ENCODE results near the gene HNRNPA2B1. TPM values are rescaled to one million over a fixed set of nuclear protein-coding genes. Genes with fewer than 3 reads are reported as not detected.

HNRNPA2B1 gene
- polyA plus RNA-seq, 2 of the 4 experiments (the other 2 are of a cell fraction), result 1,070 to 2,251 TPM

DNA sequence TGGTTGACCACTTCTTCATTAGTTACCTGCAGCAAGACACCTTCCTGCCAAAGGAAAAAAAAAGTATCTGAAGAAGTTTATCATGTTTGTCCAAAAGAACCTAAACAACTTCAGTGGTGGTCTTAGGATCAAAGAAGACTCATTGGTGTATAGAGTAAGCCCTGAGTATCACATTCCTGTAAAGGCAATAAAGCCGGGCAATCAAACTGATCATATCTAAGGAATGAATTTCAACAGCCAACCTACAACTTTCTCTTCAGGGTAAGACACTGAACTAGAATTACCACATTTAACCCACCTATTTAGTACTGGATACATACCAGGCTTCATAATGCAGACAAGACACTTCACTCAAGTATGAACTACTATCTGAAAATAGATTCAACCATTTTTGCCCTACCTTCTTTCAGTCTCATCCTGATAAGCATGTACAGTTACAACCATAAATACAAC is 10.1 kb downstream of the HNRNPA2B1 start (continued):
- TF ChIP-seq NPAS2 (CRISPR knock-in tag; IDR thresholded peaks at IDR 0.05; ENCODE audit: borderline replicate concordance), result no peak
- TF ChIP-seq, protein P1, sequence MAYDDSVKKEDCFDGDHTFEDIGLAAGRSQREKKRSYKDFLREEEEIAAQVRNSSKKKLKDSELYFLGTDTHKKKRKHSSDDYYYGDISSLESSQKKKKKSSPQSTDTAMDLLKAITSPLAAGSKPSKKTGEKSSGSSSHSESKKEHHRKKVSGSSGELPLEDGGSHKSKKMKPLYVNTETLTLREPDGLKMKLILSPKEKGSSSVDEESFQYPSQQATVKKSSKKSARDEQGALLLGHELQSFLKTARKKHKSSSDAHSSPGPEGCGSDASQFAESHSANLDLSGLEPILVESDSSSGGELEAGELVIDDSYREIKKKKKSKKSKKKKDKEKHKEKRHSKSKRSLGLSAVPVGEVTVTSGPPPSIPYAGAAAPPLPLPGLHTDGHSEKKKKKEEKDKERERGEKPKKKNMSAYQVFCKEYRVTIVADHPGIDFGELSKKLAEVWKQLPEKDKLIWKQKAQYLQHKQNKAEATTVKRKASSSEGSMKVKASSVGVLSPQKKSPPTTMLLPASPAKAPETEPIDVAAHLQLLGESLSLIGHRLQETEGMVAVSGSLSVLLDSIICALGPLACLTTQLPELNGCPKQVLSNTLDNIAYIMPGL (CRISPR knock-in tag; IDR thresholded peaks at IDR 0.05; ENCODE audit: borderline replicate concordance), result no peak
- TF ChIP-seq ELK1 (IDR thresholded peaks at IDR 0.05; ENCODE audit: low read depth, low read length), result no peak
- TF ChIP-seq, protein P2, sequence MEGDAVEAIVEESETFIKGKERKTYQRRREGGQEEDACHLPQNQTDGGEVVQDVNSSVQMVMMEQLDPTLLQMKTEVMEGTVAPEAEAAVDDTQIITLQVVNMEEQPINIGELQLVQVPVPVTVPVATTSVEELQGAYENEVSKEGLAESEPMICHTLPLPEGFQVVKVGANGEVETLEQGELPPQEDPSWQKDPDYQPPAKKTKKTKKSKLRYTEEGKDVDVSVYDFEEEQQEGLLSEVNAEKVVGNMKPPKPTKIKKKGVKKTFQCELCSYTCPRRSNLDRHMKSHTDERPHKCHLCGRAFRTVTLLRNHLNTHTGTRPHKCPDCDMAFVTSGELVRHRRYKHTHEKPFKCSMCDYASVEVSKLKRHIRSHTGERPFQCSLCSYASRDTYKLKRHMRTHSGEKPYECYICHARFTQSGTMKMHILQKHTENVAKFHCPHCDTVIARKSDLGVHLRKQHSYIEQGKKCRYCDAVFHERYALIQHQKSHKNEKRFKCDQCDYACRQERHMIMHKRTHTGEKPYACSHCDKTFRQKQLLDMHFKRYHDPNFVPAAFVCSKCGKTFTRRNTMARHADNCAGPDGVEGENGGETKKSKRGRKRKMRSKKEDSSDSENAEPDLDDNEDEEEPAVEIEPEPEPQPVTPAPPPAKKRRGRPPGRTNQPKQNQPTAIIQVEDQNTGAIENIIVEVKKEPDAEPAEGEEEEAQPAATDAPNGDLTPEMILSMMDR (IDR thresholded peaks at IDR 0.05), result no peak
- TF ChIP-seq HOXA7 (CRISPR knock-in tag; IDR thresholded peaks at IDR 0.05), result peak; percentile 96
- TF ChIP-seq RFX5 (IDR thresholded peaks at IDR 0.05), result no peak
- TF ChIP-seq POLR2A (IDR thresholded peaks at IDR 0.05; ENCODE audit: low read length), result no peak
- TF ChIP-seq E2F6 (IDR thresholded peaks at IDR 0.05; ENCODE audit: borderline replicate concordance, low read depth), result no peak

- Histone ChIP-seq H3K4me2 (no peak overlapping the region), H3K4me3 (no peak overlapping the region), H3K4me1 (peaks cover 95% of the 10 kb centered on the region), H3K27ac (no peak overlapping the region), H3K9me3 (no peaks in the 10 kb centered on the region)
- WGBS (ENCODE audit: missing lambda C conversion rate), result 83% methylated on average over 3 of the region's 3 CpGs
- ATAC-seq (no peak), DNase-seq (ENCODE audit: low read depth in 1 of 2, low spot score in 1 of 2) (no peak), FAIRE-seq (no peak)
- POLR2A ChIA-PET, result interaction anchor here (1.4 to 3.8 kb wide), 3 partner anchors 9 to 11 kb away, joined by 3 to 42 read pairs (median 12); partner anchors contain the start of genes CBX3 and HNRNPA2B1
- CTCF ChIA-PET, result interaction anchor here (1.1 to 3.2 kb wide), 3 partner anchors 8 to 176 kb away, joined by 3 to 31 read pairs (median 5); no protein-coding TSS in a partner anchor
- no peak for TF ChIP-seq GATA3 (IDR thresholded peaks at IDR 0.05; ENCODE audit: borderline replicate concordance)
- no peak for TF ChIP-seq FOSL2 (IDR thresholded peaks at IDR 0.05)
- TF ChIP-seq FOSL2 (CRISPR knock-in tag; IDR thresholded peaks at IDR 0.05), result 0 out of 2 replicates have a peak, but pooled peaks have one; percentile 0
- TF ChIP-seq TFCP2L1 (CRISPR knock-in tag; IDR thresholded peaks at IDR 0.05), result peak; percentile 96
- TF ChIP-seq KDM1A (IDR thresholded peaks at IDR 0.05; ENCODE audit: low read depth), result no peak
- TF ChIP-seq ZC3H11A (IDR thresholded peaks at IDR 0.05), result no peak
- no peak for TF ChIP-seq RARB (CRISPR knock-in tag; IDR thresholded peaks at IDR 0.05)
- TF ChIP-seq, protein P3, sequence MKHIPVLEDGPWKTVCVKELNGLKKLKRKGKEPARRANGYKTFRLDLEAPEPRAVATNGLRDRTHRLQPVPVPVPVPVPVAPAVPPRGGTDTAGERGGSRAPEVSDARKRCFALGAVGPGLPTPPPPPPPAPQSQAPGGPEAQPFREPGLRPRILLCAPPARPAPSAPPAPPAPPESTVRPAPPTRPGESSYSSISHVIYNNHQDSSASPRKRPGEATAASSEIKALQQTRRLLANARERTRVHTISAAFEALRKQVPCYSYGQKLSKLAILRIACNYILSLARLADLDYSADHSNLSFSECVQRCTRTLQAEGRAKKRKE (CRISPR knock-in tag; IDR thresholded peaks at IDR 0.05; ENCODE audit: low read depth), result 0 out of 2 replicates have a peak, but pooled peaks have one; percentile 32
- TF ChIP-seq, protein P1 (CRISPR knock-in tag; IDR thresholded peaks at IDR 0.05; ENCODE audit: borderline replicate concordance), result 0 out of 2 replicates have a peak, but pooled peaks have one; percentile 14
- TF ChIP-seq HOXA7 (CRISPR knock-in tag; IDR thresholded peaks at IDR 0.05), result peak; percentile 94
- no peak for TF ChIP-seq ZNF302 (CRISPR knock-in tag; IDR thresholded peaks at IDR 0.05)
- no peak for TF ChIP-seq PHF8 (IDR thresholded peaks at IDR 0.05; ENCODE audit: borderline replicate concordance, low read depth)
- TF ChIP-seq CHD2 (IDR thresholded peaks at IDR 0.05; ENCODE audit: low read length, partially characterized antibody), result no peak
- no peak for TF ChIP-seq CHD4 (IDR thresholded peaks at IDR 0.05; ENCODE audit: borderline replicate concordance)
- TF ChIP-seq FOSB (CRISPR knock-in tag; IDR thresholded peaks at IDR 0.05), result peak; percentile 57; the same call in 1 of the 2 replicates
- no peak for TF ChIP-seq E2F6 (IDR thresholded peaks at IDR 0.05; ENCODE audit: borderline replicate concordance, low read depth)
- no peak for TF ChIP-seq ZFP36 (IDR thresholded peaks at IDR 0.05; ENCODE audit: borderline replicate concordance, partially characterized antibody)
- no peak for TF ChIP-seq NR3C1 (IDR thresholded peaks at IDR 0.05)
- no peak for TF ChIP-seq REST (IDR thresholded peaks at IDR 0.05)
Observed at GRCh38 chr7:26189697-26190096, 10.8 kb downstream of the HNRNPA2B1 start.

Measured in A549 (cell line).